H1 (cell line): Measurements from ENCODE around the gene FASTKD3.

Experiments
- ATF3 ChIP-seq: IDR thresholded peaks from 2 replicates; pipeline ENCODE4 v1.6.1; 2011; ENCODE audit warnings: low read depth, mild to moderate bottlenecking, low read length; ENCODE audit not compliant: insufficient read depth
- EGR1 ChIP-seq: IDR thresholded peaks from 2 replicates; pipeline ENCODE4 v1.6.1; 2011; ENCODE audit warnings: low read depth, low read length, borderline replicate concordance
- JUND ChIP-seq: IDR thresholded peaks from 2 replicates; pipeline ENCODE4 v1.6.1; 2011; ENCODE audit warnings: mild to moderate bottlenecking, improper control_type of control experiment, low read length
- USF2 ChIP-seq: IDR thresholded peaks from 2 replicates; pipeline ENCODE4 v1.6.1; 2011; ENCODE audit warnings: low read length, improper control_type of control experiment

- TF ChIP-seq ATF3 = no peak
- TF ChIP-seq JUND = no peak
- no peak for TF ChIP-seq USF2
- TF ChIP-seq EGR1 = no peak
Measured at GRCh38 chr5:7824995-7825394, 43.8 kb downstream of the FASTKD3 start.
